Liver (tissue), 9 donors: ENCODE data around the gene GAS2. TPM values are rescaled to one million over a fixed set of nuclear protein-coding genes. Genes with fewer than 3 reads are reported as not detected.

ENCODE experiments used
- DNase-seq: peaks from one replicate; pipeline ENCODE4 v3.0.0-alpha.2; 2017; ENCODE audit warnings: low spot score
- H3K27ac ChIP-seq, 2 donors: one replicate each; pipeline ENCODE4 v1.7.0; 2013; ENCODE audit warnings: inconsistent platforms in 2 of 2, low read length in 2 of 2, control low read depth in 1 of 2, low read depth in 1 of 2, mild to moderate bottlenecking in 1 of 2
- H3K27me3 ChIP-seq, 4 donors: one replicate each; pipeline versions ENCODE4 v1.6.1 to v1.7.0; 2013; ENCODE audit warnings: low read length in 3 of 4, inconsistent platforms in 1 of 4, mild to moderate bottlenecking in 1 of 4, moderate library complexity in 1 of 4; ENCODE audit not compliant: control insufficient read depth in 4 of 4, insufficient read depth in 4 of 4
- H3K36me3 ChIP-seq, 4 donors: one replicate each; pipeline versions ENCODE4 v1.6.1 to v1.7.0; 2013; ENCODE audit warnings: low read length in 3 of 4, mild to moderate bottlenecking in 3 of 4, low read depth in 1 of 4, moderate library complexity in 1 of 4; ENCODE audit not compliant: control insufficient read depth in 4 of 4, insufficient read depth in 3 of 4
- H3K4me1 ChIP-seq, 4 donors: one replicate each; pipeline versions ENCODE4 v1.6.1 to v1.7.0; 2013; ENCODE audit warnings: low read length in 3 of 4, mild to moderate bottlenecking in 3 of 4, moderate library complexity in 1 of 4; ENCODE audit not compliant: control insufficient read depth in 4 of 4, insufficient read depth in 4 of 4
- H3K4me3 ChIP-seq, 3 donors: one replicate each; pipeline versions ENCODE4 v1.6.1 to v1.7.0; 2013; ENCODE audit warnings: low read length in 3 of 3, control low read depth in 1 of 3, low read depth in 1 of 3, mild to moderate bottlenecking in 1 of 3
- H3K9ac ChIP-seq, 2 donors: one replicate each; pipeline ENCODE4 v1.7.0; 2013; ENCODE audit warnings: low read length in 2 of 2, mild to moderate bottlenecking in 2 of 2, moderate library complexity in 2 of 2, control low read depth in 1 of 2, low read depth in 1 of 2
- H3K9me3 ChIP-seq, 4 donors: one replicate each; pipeline versions ENCODE4 v1.6.1 to v1.7.0; 2013; ENCODE audit warnings: low read length in 3 of 4; ENCODE audit not compliant: control insufficient read depth in 4 of 4
- ATF3 ChIP-seq: IDR thresholded peaks from 2 replicates; pipeline ENCODE4 v1.6.1; 2016; ENCODE audit warnings: antibody characterized with exemption
- CTCF ChIP-seq: fragments of 150-350 bp; IDR thresholded peaks from 2 replicates; pipeline ENCODE4 v1.5.1; 2017; ENCODE audit warnings: improper control_type of control experiment, low read depth, low read length; ENCODE audit not compliant: missing input control
- EGR1 ChIP-seq, 2 donors: IDR thresholded peaks; 2 replicates each; pipeline ENCODE4 v1.6.1; 2016 to 2018; ENCODE audit warnings: antibody characterized with exemption in 2 of 2, low read depth in 2 of 2
- FOXA1 ChIP-seq: IDR thresholded peaks from 2 replicates; pipeline ENCODE4 v1.6.1; 2016; ENCODE audit warnings: antibody characterized with exemption
- FOXA2 ChIP-seq: IDR thresholded peaks from 2 replicates; pipeline ENCODE4 v1.6.1; 2016; ENCODE audit warnings: antibody characterized with exemption
- GABPA ChIP-seq, 2 donors: IDR thresholded peaks in 1 of 2; conservative IDR thresholded peaks in 1 of 2; 2 replicates each; pipeline ENCODE4 v1.6.1; 2016; ENCODE audit warnings: antibody characterized with exemption in 2 of 2, mild to moderate bottlenecking in 1 of 2, moderate library complexity in 1 of 2
- HNF4A ChIP-seq, 2 donors: conservative IDR thresholded peaks; 2 replicates each; pipeline ENCODE4 v1.6.1; 2016; ENCODE audit warnings: antibody characterized with exemption in 2 of 2, mild to moderate bottlenecking in 2 of 2
- HNF4G ChIP-seq: IDR thresholded peaks from 2 replicates; pipeline ENCODE4 v1.6.1; 2016; ENCODE audit warnings: antibody characterized with exemption
- JUND ChIP-seq, 2 donors: IDR thresholded peaks; 2 replicates each; pipeline ENCODE4 v1.6.1; 2016; ENCODE audit warnings: antibody characterized with exemption in 2 of 2
- MAX ChIP-seq: IDR thresholded peaks from 2 replicates; pipeline ENCODE4 v1.6.1; 2016; ENCODE audit warnings: antibody characterized with exemption
- NR2F2 ChIP-seq: IDR thresholded peaks from 2 replicates; pipeline ENCODE4 v1.6.1; 2016; ENCODE audit warnings: antibody characterized with exemption
- RAD21 ChIP-seq, 2 donors: IDR thresholded peaks; 2 replicates each; pipeline ENCODE4 v1.6.1; 2016; ENCODE audit warnings: antibody characterized with exemption in 2 of 2, mild to moderate bottlenecking in 2 of 2
- REST ChIP-seq: IDR thresholded peaks from 2 replicates; pipeline ENCODE4 v1.6.1; 2016; ENCODE audit warnings: antibody characterized with exemption, mild to moderate bottlenecking
- RXRA ChIP-seq, 2 donors: IDR thresholded peaks; 2 replicates each; pipeline ENCODE4 v1.6.1; 2017 to 2018; ENCODE audit warnings: antibody characterized with exemption in 2 of 2, mild to moderate bottlenecking in 1 of 2
- SP1 ChIP-seq: IDR thresholded peaks from 2 replicates; pipeline ENCODE4 v1.6.1; 2018; ENCODE audit warnings: antibody characterized with exemption, mild to moderate bottlenecking
- TAF1 ChIP-seq: conservative IDR thresholded peaks from 2 replicates; pipeline ENCODE4 v1.6.1; 2016; ENCODE audit warnings: antibody characterized with exemption, mild to moderate bottlenecking
- YY1 ChIP-seq: IDR thresholded peaks from 2 replicates; pipeline ENCODE4 v1.6.1; 2016; ENCODE audit warnings: antibody characterized with exemption, mild to moderate bottlenecking
- WGBS: extraction: QIAGEN DNeasy Blood & Tissue Kit; methylation state at CpG from one replicate; pipeline ENCODE4 v1.1.7; 2013; 5-methylcytosine and 5-hydroxymethylcytosine counted together
- polyA plus RNA-seq, 2 donors: library from polyadenylated mRNA; stranded (reverse) in 1 of 2; unstranded in 1 of 2; fragments of 200-250 nt in 1 of 2; fragments of >200 nt in 1 of 2; fragmentation: Nextera tagmentation in 1 of 2; extraction: Ambion mirVana in 1 of 2; gene quantifications; one replicate each; pipeline versions ENCODE4 v1.2.1 to v1.2.3, GENCODE V29; 2013 to 2015
- total RNA-seq, 2 donors: library from RNA; depleted of rRNA; stranded (reverse); fragments of >200 nt; gene quantifications; one replicate each; pipeline ENCODE4 v1.2.3, GENCODE V29; 2014
- donor health status: healthy.
- donor health status: healthy.
- donor health status: healthy.
- donor health status: healthy.
- donor health status: healthy.

GAS2 gene
- total and polyA plus RNA-seq, 4 donors = 13.4 to 75.6 (median 42.3) TPM

GRCh38 chr11:22742157-22742613, 75.8 kb downstream of the GAS2 start:
- Histone ChIP-seq H3K36me3 (peaks cover 0 to 3% (median under 1%) of the 10 kb centered on the region in 4 donors), H3K9ac (no peak overlapping the region), H3K27me3 (no peaks in the 10 kb centered on the region), H3K27ac (no peak overlapping the region), H3K9me3 (no peaks in the 10 kb centered on the region), H3K4me3 (no peak overlapping the region), H3K4me1 (no peaks in the 10 kb centered on the region)
- DNase-seq = no peak
- TF ChIP-seq ATF3 (no peak), HNF4G (no peak), EGR1 (IDR thresholded peaks at IDR 0.05; ENCODE audit: low read depth in 2 of 2) (no peak), CTCF (no peak), GABPA (IDR thresholded peaks at IDR 0.05 in 1 of 2, conservative IDR thresholded peaks at IDR 0.05 in 1 of 2) (no peak), FOXA1 (no peak), YY1 (no peak), RAD21 (IDR thresholded peaks at IDR 0.05) (no peak), SP1 (no peak), RXRA (IDR thresholded peaks at IDR 0.05) (no peak), TAF1 (no peak), NR2F2 (no peak), MAX (no peak), REST (no peak)
- WGBS = 81% methylated on average over 2 of the region's 2 CpGs

- no peak for DNase-seq
- H3K27me3 ChIP-seq = no peaks in the 10 kb centered on the region
- no peak overlapping the region for H3K27ac ChIP-seq
- H3K9ac ChIP-seq = no peak overlapping the region
- no peaks in the 10 kb centered on the region for H3K4me1 ChIP-seq
- no peak overlapping the region for H3K4me3 ChIP-seq
- H3K9me3 ChIP-seq = no peaks in the 10 kb centered on the region
- WGBS = 86% methylated on average over 2 of the region's 2 CpGs
- peaks cover 0 to 11% (median 0%) of the 10 kb centered on the region in 4 donors for H3K36me3 ChIP-seq
- no peak for TF ChIP-seq EGR1 (IDR thresholded peaks at IDR 0.05; ENCODE audit: low read depth in 2 of 2)
- TF ChIP-seq JUND (IDR thresholded peaks at IDR 0.05) = no peak
- no peak for TF ChIP-seq MAX
- no peak for TF ChIP-seq YY1
- TF ChIP-seq ATF3 = no peak
- no peak for TF ChIP-seq GABPA (IDR thresholded peaks at IDR 0.05 in 1 of 2, conservative IDR thresholded peaks at IDR 0.05 in 1 of 2)
- TF ChIP-seq HNF4A (conservative IDR thresholded peaks at IDR 0.05) = no peak
- TF ChIP-seq FOXA2 = no peak
- no peak for TF ChIP-seq REST
- no peak for TF ChIP-seq FOXA1
- no peak for TF ChIP-seq SP1
- TF ChIP-seq RXRA (IDR thresholded peaks at IDR 0.05) = no peak
- no peak for TF ChIP-seq CTCF
Measured at GRCh38 chr11:22749536-22749935, 83.1 kb downstream of the GAS2 start.
